Purkinje cell (primary cell): ENCODE data around the gene KRTAP9-4. TPM values are rescaled to one million over a fixed set of nuclear protein-coding genes. Genes with fewer than 3 reads are reported as not detected.

Source experiments
- polyA plus RNA-seq: library from polyadenylated mRNA; unstranded; fragments of >200 nt; fragmentation: Nextera tagmentation; gene quantifications from 2 replicates; pipeline ENCODE4 v1.2.1, GENCODE V29; 2014

Gene KRTAP9-4
- not detected in 2 replicates for polyA plus RNA-seq

GRCh38 chr17:41249637-41250240 is at the start of gene KRTAP9-4:
Gene KRTAP9-4 (plus strand): TSS chr17:41249687. CDS start chr17:41249721, 34 bp downstream.

GRCh38 chr17:41226598-41227095 is 22.8 kb upstream of the KRTAP9-4 start, which contains the start of gene KRTAP9-2:
Gene KRTAP9-2 (plus strand): TSS chr17:41226648. CDS start chr17:41226655, 7 bp downstream.

GRCh38 chr17:41232399-41233105 is 16.9 kb upstream of the KRTAP9-4 start, which contains the start of gene KRTAP9-3:
Gene KRTAP9-3 (plus strand): TSS chr17:41232449. CDS start chr17:41232502, 53 bp downstream.

GRCh38 chr17:41237949-41238437 is 11.5 kb upstream of the KRTAP9-4 start, which contains the start of gene KRTAP9-8:
Gene KRTAP9-8 (plus strand): TSS chr17:41237999. CDS start chr17:41238052, 53 bp downstream.

GRCh38 chr17:41255381-41256290 is 6.1 kb downstream of the KRTAP9-4 start, which contains the start of gene KRTAP9-9:
Gene KRTAP9-9 (plus strand): TSS chr17:41255384.

GRCh38 chr17:41265078-41265477 is 15.6 kb downstream of the KRTAP9-4 start, which contains the start of gene KRTAP9-6:
Gene KRTAP9-6 (plus strand): TSS chr17:41265378. CDS start chr17:41265378, 0 bp downstream.

GRCh38 chr17:41275648-41276190 is 26.2 kb downstream of the KRTAP9-4 start, which contains the start of gene KRTAP9-7:
Gene KRTAP9-7 (plus strand): TSS chr17:41275698. CDS start chr17:41275698, 0 bp downstream.

Other genes starting within 250 kb of the KRTAP9-4 start
- not detected in 2 replicates for gene KRTAP3-2, start 249.8 kb upstream of the KRTAP9-4 start, polyA plus RNA-seq
- gene KRTAP3-1, start 240.6 kb upstream of the KRTAP9-4 start, polyA plus RNA-seq: not detected in 2 replicates
- not detected in 2 replicates for gene KRTAP1-5, start 222.5 kb upstream of the KRTAP9-4 start, polyA plus RNA-seq
- gene KRTAP1-4, start 219.5 kb upstream of the KRTAP9-4 start, polyA plus RNA-seq: not detected in 2 replicates
- gene KRTAP1-3, start 214.8 kb upstream of the KRTAP9-4 start, polyA plus RNA-seq: not detected in 2 replicates
- 0.28 TPM in 1 of 2 replicates, not detected in the other for gene KRTAP1-1, start 208.2 kb upstream of the KRTAP9-4 start, polyA plus RNA-seq
- gene KRTAP2-1, start 202.4 kb upstream of the KRTAP9-4 start, polyA plus RNA-seq: not detected in 2 replicates
- not detected in 2 replicates for gene KRTAP2-2, start 194.5 kb upstream of the KRTAP9-4 start, polyA plus RNA-seq
- gene KRTAP2-3, start 189.6 kb upstream of the KRTAP9-4 start, polyA plus RNA-seq: not detected in 2 replicates
- gene KRTAP2-4, start 183.8 kb upstream of the KRTAP9-4 start, polyA plus RNA-seq: not detected in 2 replicates
- gene KRTAP4-7, start 165.5 kb upstream of the KRTAP9-4 start, polyA plus RNA-seq: not detected in 2 replicates
- gene KRTAP4-8, start 151.5 kb upstream of the KRTAP9-4 start, polyA plus RNA-seq: not detected in 2 replicates
- gene KRTAP4-16, start 147.5 kb upstream of the KRTAP9-4 start, polyA plus RNA-seq: not detected in 2 replicates
- gene KRTAP4-9, start 144.3 kb upstream of the KRTAP9-4 start, polyA plus RNA-seq: not detected in 2 replicates
- not detected in 2 replicates for gene KRTAP4-11, start 131.3 kb upstream of the KRTAP9-4 start, polyA plus RNA-seq
- not detected in 2 replicates for gene KRTAP4-12, start 125.5 kb upstream of the KRTAP9-4 start, polyA plus RNA-seq
- not detected in 2 replicates for gene KRTAP4-6, start 109.1 kb upstream of the KRTAP9-4 start, polyA plus RNA-seq
- gene KRTAP4-5, start 99.9 kb upstream of the KRTAP9-4 start, polyA plus RNA-seq: not detected in 2 replicates
- gene KRTAP4-4, start 88.9 kb upstream of the KRTAP9-4 start, polyA plus RNA-seq: not detected in 2 replicates
- gene KRTAP4-3, start 81.5 kb upstream of the KRTAP9-4 start, polyA plus RNA-seq: not detected in 2 replicates
- not detected in 2 replicates for gene KRTAP4-2, start 71.5 kb upstream of the KRTAP9-4 start, polyA plus RNA-seq
- gene KRTAP4-1, start 64.8 kb upstream of the KRTAP9-4 start, polyA plus RNA-seq: not detected in 2 replicates
- gene KRTAP9-1, start 59.8 kb upstream of the KRTAP9-4 start, polyA plus RNA-seq: not detected in 2 replicates
- not detected in 2 replicates for gene KRTAP9-2, start 23.0 kb upstream of the KRTAP9-4 start, polyA plus RNA-seq
- gene KRTAP9-3, start 17.2 kb upstream of the KRTAP9-4 start, polyA plus RNA-seq: not detected in 2 replicates
- gene KRTAP9-8, start 11.7 kb upstream of the KRTAP9-4 start, polyA plus RNA-seq: not detected in 2 replicates
- not detected in 2 replicates for gene KRTAP9-9, start 5.7 kb downstream of the KRTAP9-4 start, polyA plus RNA-seq
- not detected in 2 replicates for gene KRTAP9-6, start 15.7 kb downstream of the KRTAP9-4 start, polyA plus RNA-seq
- gene KRTAP9-7, start 26.0 kb downstream of the KRTAP9-4 start, polyA plus RNA-seq: not detected in 2 replicates
- not detected in 2 replicates for gene KRTAP29-1, start 53.2 kb downstream of the KRTAP9-4 start, polyA plus RNA-seq
- gene KRTAP16-1, start 59.6 kb downstream of the KRTAP9-4 start, polyA plus RNA-seq: not detected in 2 replicates
- gene KRTAP17-1, start 66.0 kb downstream of the KRTAP9-4 start, polyA plus RNA-seq: not detected in 2 replicates
- gene KRT33A, start 101.1 kb downstream of the KRTAP9-4 start, polyA plus RNA-seq: not detected in 2 replicates
- gene KRT33B, start 120.1 kb downstream of the KRTAP9-4 start, polyA plus RNA-seq: not detected in 2 replicates
- not detected in 2 replicates for gene KRT34, start 132.6 kb downstream of the KRTAP9-4 start, polyA plus RNA-seq
- 2.2 TPM in 1 of 2 replicates, not detected in the other for gene KRT31, start 147.9 kb downstream of the KRTAP9-4 start, polyA plus RNA-seq
- gene KRT37, start 174.9 kb downstream of the KRTAP9-4 start, polyA plus RNA-seq: not detected in 2 replicates
- gene KRT38, start 191.3 kb downstream of the KRTAP9-4 start, polyA plus RNA-seq: not detected in 2 replicates
- not detected in 2 replicates for gene KRT32, start 217.7 kb downstream of the KRTAP9-4 start, polyA plus RNA-seq
- not detected in 2 replicates for gene KRT35, start 231.5 kb downstream of the KRTAP9-4 start, polyA plus RNA-seq
- not detected in 2 replicates for gene KRT36, start 240.2 kb downstream of the KRTAP9-4 start, polyA plus RNA-seq